ENCODE results near the gene LBHD2. TPM values are rescaled to one million over a fixed set of nuclear protein-coding genes. Genes with fewer than 3 reads are reported as not detected.
"Not testable (repeated sequence)": the region's sequence is repeated elsewhere in the genome, so short reads cannot be mapped to it uniquely, and the experiment has no call there.

LBHD2 gene
- total RNA-seq, 6 donors from 2014 or later: not detected

GRCh38 chr14:103110681-103111231 lies 26.7 kb downstream of the LBHD2 start:
- Histone ChIP-seq H3K27ac (peak overlapping the region in 3 of 4 donors; percentile 35 to 77 (median 69)), H3K27me3 (no peaks in the 10 kb centered on the region), H3K4me1 (peaks cover 15 to 47% (median 44%) of the 10 kb centered on the region in 4 donors), H3K36me3 (no peaks in the 10 kb centered on the region), H3K4me3 (no peak overlapping the region), H3K9me3 (no peaks in the 10 kb centered on the region)
- no peak for TF ChIP-seq POLR2AphosphoS5 (IDR thresholded peaks at IDR 0.05)
- no peak for TF ChIP-seq POLR2A (IDR thresholded peaks at IDR 0.05)
- DNase-seq (peak in 1 of 2 donors; percentile 71), ATAC-seq (ENCODE audit: low FRiP score in 2 of 2) (peak in 1 of 2 donors; percentile 9)
- 32 to 71% methylated on average over 5 to 14 of the region's 14 CpGs for WGBS, 2 donors

DNA sequence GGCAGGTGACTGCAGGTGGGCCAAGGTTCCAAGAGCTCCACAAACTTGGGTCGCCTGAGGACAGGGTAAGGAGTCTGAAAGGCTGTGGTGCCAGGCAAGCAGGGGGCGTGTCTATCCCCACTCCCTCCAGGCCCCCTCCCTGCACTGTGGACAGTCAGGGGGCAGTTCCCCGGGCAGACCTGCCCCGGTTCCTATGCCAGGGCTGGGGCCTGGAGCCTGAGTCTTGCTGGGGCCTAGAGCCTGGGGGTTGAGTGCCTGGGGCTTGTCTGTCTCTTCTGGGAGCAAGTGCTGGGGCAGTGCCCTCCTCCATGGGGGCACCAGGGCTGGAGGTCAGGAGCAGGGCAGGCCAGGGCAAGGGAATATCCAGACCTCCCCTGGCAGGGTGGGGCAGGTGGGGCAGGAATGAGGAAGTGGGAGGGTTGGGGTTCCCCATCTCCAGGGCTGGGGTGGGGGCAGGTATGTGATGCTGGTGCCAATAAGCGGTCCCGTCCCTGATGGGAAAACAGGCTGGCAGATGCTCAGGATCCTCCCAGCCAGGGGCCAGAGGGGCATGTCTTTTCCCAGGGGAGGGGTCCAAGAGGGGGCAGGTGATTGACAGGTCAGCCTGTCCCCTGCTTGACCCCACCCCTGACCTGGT lies 27.3 kb downstream of the LBHD2 start:
- H3K27ac ChIP-seq: peak overlapping the region in 2 of 4 donors; percentile 35 to 77
- peak in 1 of 2 donors; percentile 1 for ATAC-seq (ENCODE audit: low FRiP score in 2 of 2)
- DNase-seq: peak; percentile 38 to 59
- no peaks in the 10 kb centered on the region for H3K9me3 ChIP-seq
- peaks cover 15 to 49% (median 44%) of the 10 kb centered on the region in 4 donors for H3K4me1 ChIP-seq
- H3K4me3 ChIP-seq: no peak overlapping the region
- H3K27me3 ChIP-seq: no peaks in the 10 kb centered on the region
- H3K36me3 ChIP-seq: no peaks in the 10 kb centered on the region
- WGBS, 2 donors: 47 to 86% methylated on average over 3 to 6 of the region's 6 CpGs
- TF ChIP-seq EP300 (IDR thresholded peaks at IDR 0.05) (no peak), POLR2AphosphoS5 (IDR thresholded peaks at IDR 0.05) (no peak), POLR2A (IDR thresholded peaks at IDR 0.05) (no peak), CTCF (IDR thresholded peaks at IDR 0.05) (no peak)

DNA sequence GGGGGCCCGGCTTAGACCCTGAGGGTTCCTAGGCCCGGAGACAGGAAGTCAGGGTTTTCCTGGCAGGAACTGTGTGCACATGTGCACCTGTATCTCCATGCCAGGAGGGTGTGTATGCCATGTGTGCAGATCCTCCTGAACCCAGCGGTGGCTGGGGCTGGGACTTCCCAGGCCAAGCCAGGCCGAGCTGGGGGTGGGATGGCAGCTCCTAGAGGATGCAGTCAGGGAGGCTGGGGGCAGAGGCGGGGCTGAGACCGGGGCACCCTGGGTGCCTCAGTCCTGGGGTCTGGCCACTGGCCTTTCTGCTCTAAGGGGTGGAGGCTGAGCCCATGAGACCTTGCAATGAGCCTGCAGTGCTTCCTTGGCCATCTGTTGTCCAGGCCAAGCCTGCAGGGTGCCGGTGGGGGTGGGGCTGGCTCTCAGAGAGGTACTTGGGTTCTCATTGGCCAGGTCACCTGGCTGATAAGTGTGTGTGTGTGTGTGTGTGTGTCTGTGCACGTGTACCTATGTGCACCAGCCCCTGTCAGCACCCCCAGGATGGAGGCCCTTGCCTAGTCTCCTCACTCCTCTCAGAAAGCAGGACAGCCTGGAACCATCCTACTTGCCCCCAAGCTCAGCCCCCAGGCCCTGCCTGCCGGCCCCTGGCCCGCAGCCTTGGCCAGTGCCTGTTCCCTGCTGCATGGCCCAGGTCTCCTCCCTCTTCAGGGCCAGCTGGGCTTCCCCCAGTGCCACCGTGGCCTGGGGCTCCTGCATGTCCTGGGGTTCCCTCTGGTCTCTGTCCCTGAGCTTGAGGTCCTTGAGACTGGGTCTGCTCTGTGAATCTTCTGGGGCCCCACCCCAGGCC lies 28.6 kb downstream of the LBHD2 start:
- DNase-seq: peak in 1 of 2 donors; percentile 66
- H3K27me3 ChIP-seq: no peaks in the 10 kb centered on the region
- WGBS, 2 donors: 54 to 62% methylated on average over 2 to 9 of the region's 11 CpGs
- H3K36me3 ChIP-seq: no peaks in the 10 kb centered on the region
- H3K4me1 ChIP-seq: peaks cover 15 to 49% (median 44%) of the 10 kb centered on the region in 4 donors
- ATAC-seq (ENCODE audit: low FRiP score in 2 of 2): no peak
- H3K9me3 ChIP-seq: no peaks in the 10 kb centered on the region
- no peak overlapping the region for H3K27ac ChIP-seq
- no peak for TF ChIP-seq POLR2AphosphoS5 (IDR thresholded peaks at IDR 0.05)
- TF ChIP-seq CTCF (IDR thresholded peaks at IDR 0.05): no peak
- TF ChIP-seq POLR2A (IDR thresholded peaks at IDR 0.05): no peak
- TF ChIP-seq EP300 (IDR thresholded peaks at IDR 0.05): no peak
- no peak overlapping the region for H3K4me3 ChIP-seq

GRCh38 chr14:103113303-103113702 lies 29.3 kb downstream of the LBHD2 start:
- TF ChIP-seq POLR2A (IDR thresholded peaks at IDR 0.05): no peak
- no peak for TF ChIP-seq CTCF (IDR thresholded peaks at IDR 0.05)
- no peak for TF ChIP-seq EP300 (IDR thresholded peaks at IDR 0.05)
- TF ChIP-seq POLR2AphosphoS5 (IDR thresholded peaks at IDR 0.05): no peak
- no peak overlapping the region for H3K4me3 ChIP-seq
- H3K9me3 ChIP-seq: no peaks in the 10 kb centered on the region
- WGBS, 2 donors: 80% methylated on average over 2 to 5 of the region's 5 CpGs
- H3K4me1 ChIP-seq: peaks cover 18 to 52% (median 47%) of the 10 kb centered on the region in 4 donors
- DNase-seq (peak in 1 of 2 donors; percentile 41), ATAC-seq (ENCODE audit: low FRiP score in 2 of 2) (no peak)
- no peaks in the 10 kb centered on the region for H3K36me3 ChIP-seq
- H3K27me3 ChIP-seq: no peaks in the 10 kb centered on the region
- no peak overlapping the region for H3K27ac ChIP-seq

- no peaks in the 10 kb centered on the region for H3K9me3 ChIP-seq
- DNase-seq: peak in 1 of 2 donors; percentile 71
- no peaks in the 10 kb centered on the region for H3K27me3 ChIP-seq
- no peak overlapping the region for H3K4me3 ChIP-seq
- no peak overlapping the region for H3K27ac ChIP-seq
- no peak for ATAC-seq (ENCODE audit: low FRiP score in 2 of 2)
- no peaks in the 10 kb centered on the region for H3K36me3 ChIP-seq
- whole genome bisulfite sequencing, 2 donors: 78 to 80% methylated on average over 1 to 6 of the region's 13 CpGs
- no peak for TF ChIP-seq POLR2A (IDR thresholded peaks at IDR 0.05)
- no peak for TF ChIP-seq CTCF (IDR thresholded peaks at IDR 0.05)
- TF ChIP-seq POLR2AphosphoS5 (IDR thresholded peaks at IDR 0.05): no peak
- no peak for TF ChIP-seq EP300 (IDR thresholded peaks at IDR 0.05)
- peaks cover 19 to 55% (median 49%) of the 10 kb centered on the region in 4 donors for H3K4me1 ChIP-seq
Observed at GRCh38 chr14:103113774-103114173, 29.8 kb downstream of the LBHD2 start.

DNA sequence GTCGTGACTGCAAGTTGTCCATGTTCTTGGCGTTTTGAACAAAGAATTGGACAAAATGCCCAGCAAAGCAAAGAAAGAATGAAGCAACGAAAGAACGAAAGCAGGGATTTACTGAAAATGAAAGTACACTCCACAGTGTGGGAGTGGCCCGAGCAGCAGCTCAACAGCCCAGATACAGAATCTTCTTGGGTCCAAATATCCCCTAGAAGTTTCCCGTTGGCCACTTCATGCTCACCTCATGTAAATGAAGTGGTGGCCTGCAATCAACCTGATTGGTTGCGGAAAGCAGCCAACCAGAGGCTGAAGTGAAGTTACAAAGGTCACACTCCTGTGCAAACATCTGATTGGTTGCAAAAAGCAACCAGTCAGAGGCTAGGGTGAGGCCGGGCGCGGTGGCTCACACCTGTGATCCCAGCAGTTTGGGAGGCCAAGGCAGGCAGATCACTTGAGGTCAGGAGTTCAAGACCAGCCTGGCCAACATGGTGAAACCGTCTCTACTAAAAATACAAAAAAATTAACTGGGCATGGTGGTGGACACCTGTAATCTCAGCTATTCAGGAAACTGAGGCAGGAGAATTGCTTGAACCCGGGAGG lies 31.2 kb downstream of the LBHD2 start:
- H3K36me3 ChIP-seq; H3K27me3 ChIP-seq; H3K9me3 ChIP-seq; ATAC-seq (ENCODE audit: low FRiP score in 2 of 2): not testable (repeated sequence)
- Histone ChIP-seq H3K4me3 (peak overlapping the region in 3 of 4 donors; percentile 1 to 32 (median 17)), H3K4me1 (peaks cover 22 to 54% (median 51%) of the 10 kb centered on the region in 4 donors), H3K27ac (peak overlapping the region; percentile 30 to 76 (median 44))
- DNase-seq: peak; percentile 47 to 56
- WGBS, 2 donors: 57 to 61% methylated on average over 12 of the region's 12 CpGs
